ENCODE measurements around the gene COPB2.

Gene COPB2

DNA sequence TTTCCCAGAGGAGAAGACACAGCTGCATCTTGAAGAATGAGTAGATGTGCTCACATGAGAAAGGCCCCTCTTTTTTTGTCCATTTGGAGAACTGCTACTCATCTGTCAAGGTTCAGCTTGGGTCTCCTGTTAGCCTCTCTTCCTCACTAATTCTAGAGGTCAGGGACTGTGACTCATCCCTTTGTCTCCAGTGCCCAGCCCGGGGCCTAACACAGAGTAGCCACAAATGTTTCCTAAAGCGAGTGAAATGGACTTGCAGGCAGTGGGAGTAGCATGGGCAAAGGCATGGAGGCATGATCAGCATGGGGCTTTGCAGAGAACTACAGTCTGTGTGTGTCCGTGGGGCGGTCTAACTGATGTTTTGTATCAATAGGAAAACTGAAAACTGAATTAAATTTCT is 79.6 kb downstream of the COPB2 start:
- H3K4me3 ChIP-seq (ENCODE audit: low read depth, low read length): no peak overlapping the region

DNA sequence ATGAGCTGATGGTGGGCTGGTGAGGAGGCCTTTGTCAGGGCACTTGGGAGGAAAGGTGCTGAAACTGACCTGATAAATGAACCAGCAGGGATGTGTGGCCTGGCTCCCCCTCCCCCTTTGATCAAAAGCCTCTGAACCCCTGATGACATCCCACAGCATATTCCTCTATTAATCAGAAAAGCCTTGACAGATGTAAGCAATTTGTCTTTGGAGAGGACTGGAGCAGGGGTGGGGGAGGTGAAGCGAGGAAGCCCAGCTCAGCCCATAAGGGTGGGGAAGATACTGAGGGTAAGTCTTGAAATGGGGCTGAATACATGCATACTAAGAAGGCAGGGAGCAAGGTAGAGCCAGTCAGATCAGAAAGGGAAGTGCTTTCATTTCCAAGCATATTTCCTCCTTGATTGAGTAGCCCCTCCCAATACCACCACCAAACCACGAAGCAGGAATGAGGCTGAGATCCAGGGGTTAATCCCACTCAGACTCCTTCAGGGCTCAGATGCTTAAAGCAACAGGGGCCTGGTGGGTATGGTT is 80.3 kb downstream of the COPB2 start:
- H3K4me3 ChIP-seq (ENCODE audit: low read depth, low read length): no peak overlapping the region

GRCh38 chr3:139308560-139308959 is 80.9 kb downstream of the COPB2 start:
- no peak overlapping the region for H3K4me3 ChIP-seq (ENCODE audit: low read depth, low read length)

DNA sequence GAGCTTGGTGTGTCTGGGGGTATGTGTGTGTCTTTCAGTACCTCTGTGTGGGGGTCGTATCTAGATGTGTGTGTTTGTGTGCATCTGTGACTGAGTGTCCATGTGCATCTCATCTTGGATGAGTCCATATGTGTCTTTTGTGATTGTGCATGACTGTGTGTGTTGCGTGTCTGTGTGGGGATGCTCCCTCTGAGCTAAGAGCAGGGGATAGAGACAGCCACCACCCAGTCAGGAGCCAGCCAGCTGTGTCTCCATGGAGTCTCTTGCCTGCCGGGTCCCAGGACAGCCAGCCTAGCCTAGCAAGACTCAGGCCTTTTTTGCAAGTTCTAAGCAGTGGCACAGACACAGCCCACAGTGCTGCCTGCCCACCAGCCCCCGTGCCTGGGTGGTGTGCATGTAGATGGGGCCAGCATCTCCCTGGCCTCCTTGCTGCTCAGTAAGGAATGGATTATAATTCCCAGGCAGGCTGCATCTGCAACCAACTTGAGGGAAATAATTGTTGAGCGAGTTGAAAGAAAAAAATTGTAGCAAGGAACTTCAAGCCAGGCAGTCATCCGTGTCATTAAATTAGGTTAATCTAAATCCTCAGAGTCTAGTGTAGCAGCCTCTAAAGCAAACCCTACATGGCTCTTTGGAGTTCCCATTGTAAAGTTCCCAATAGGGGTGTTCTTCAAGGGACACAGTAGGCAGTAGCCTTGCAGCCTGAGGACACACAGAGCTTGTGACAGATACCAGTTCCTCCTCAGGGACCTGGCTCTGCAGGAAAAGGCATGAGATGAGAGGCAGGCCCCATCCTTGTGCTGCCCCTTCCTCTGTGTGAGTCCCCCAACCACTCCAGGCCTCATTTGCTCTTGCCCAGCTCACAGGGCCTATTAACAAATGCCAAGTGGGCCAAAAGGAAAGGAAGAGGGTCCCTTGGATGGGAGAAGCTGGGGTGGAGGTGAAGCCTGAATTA is 81.6 kb downstream of the COPB2 start:
- H3K4me3 ChIP-seq (ENCODE audit: low read depth, low read length): no peak overlapping the region
